Nasal cavity respiratory epithelium epithelial cell of viscerocranial mucosa (primary cell): ENCODE data around the gene SLC25A34. TPM values are rescaled to one million over a fixed set of nuclear protein-coding genes. Genes with fewer than 3 reads are reported as not detected.

Experiments
- total RNA-seq: library from RNA; depleted of rRNA; stranded (reverse); fragments of >200 nt; gene quantifications from 2 replicates; pipeline ENCODE4 v1.2.3, GENCODE V29; 2014

Gene SLC25A34
- 0.68 and 1.7 TPM in 2 replicates for total RNA-seq

GRCh38 chr1:15736038-15736891 lies at the start of gene SLC25A34:
Gene SLC25A34, plus strand, starts transcription at chr1:15736258. Its CDS starts 228 bp downstream, at chr1:15736486.

GRCh38 chr1:15742339-15742801 lies 6.3 kb downstream of the SLC25A34 start, which contains the start of gene TMEM82:
Gene TMEM82, plus strand, starts transcription at chr1:15742499. Its CDS starts 61 bp downstream, at chr1:15742560.

GRCh38 chr1:15758343-15758931 lies 22.4 kb downstream of the SLC25A34 start, which contains the start of gene FBLIM1:
Gene FBLIM1, plus strand, starts transcription at chr1:15758795. Its CDS starts 6,189 bp downstream, at chr1:15764984.

Other genes with a start within 250 kb of the SLC25A34 start
- gene CASP9, start 212.0 kb upstream of the SLC25A34 start, total RNA-seq = 3.4 and 5.6 TPM in 2 replicates
- gene DNAJC16, start 209.4 kb upstream of the SLC25A34 start, total RNA-seq = 20.8 and 30.3 TPM in 2 replicates
- 0.93 and 1.4 TPM in 2 replicates for gene AGMAT, start 151.2 kb upstream of the SLC25A34 start, total RNA-seq
- 12.6 and 45.5 TPM in 2 replicates for gene DDI2, start 118.8 kb upstream of the SLC25A34 start, total RNA-seq
- gene PLEKHM2, start 51.9 kb upstream of the SLC25A34 start, total RNA-seq = 74.8 and 114 TPM in 2 replicates
- not detected in 2 replicates for gene TMEM82, start 6.2 kb downstream of the SLC25A34 start, total RNA-seq
- 96.7 and 131 TPM in 2 replicates for gene FBLIM1, start 22.5 kb downstream of the SLC25A34 start, total RNA-seq
- 0.68 and 1.9 TPM in 2 replicates for gene UQCRHL, start 71.4 kb downstream of the SLC25A34 start, total RNA-seq
- 25.6 and 63.0 TPM in 2 replicates for gene SPEN, start 111.4 kb downstream of the SLC25A34 start, total RNA-seq
- 30.1 and 38.5 TPM in 2 replicates for gene ZBTB17, start 239.8 kb downstream of the SLC25A34 start, total RNA-seq